Small intestine (tissue), 7 donors: ENCODE measurements around the gene NEDD4L. TPM values are rescaled to one million over a fixed set of nuclear protein-coding genes. Genes with fewer than 3 reads are reported as not detected.

Experiments
- DNase-seq, 2 donors: peaks; one replicate each; pipeline versions ENCODE4 v3.0.0 to v3.0.0-alpha.2; 2013
- FAIRE-seq: peaks from 2 replicates; lab custom pipeline; 2012; peaks lifted over from hg19 to GRCh38; lab: Jason Lieb, UNC
- H3K27ac ChIP-seq, 3 donors: one replicate each; pipeline ENCODE4 v1.5.1; 2013; ENCODE audit warnings: low read length in 2 of 3, mild to moderate bottlenecking in 2 of 3, control low read depth in 1 of 3, inconsistent platforms in 1 of 3, low read depth in 1 of 3, moderate library complexity in 1 of 3
- H3K27me3 ChIP-seq, 3 donors: one replicate each; pipeline ENCODE4 v1.6.1; 2013; ENCODE audit warnings: low read length in 3 of 3, inconsistent platforms in 1 of 3; ENCODE audit not compliant: control insufficient read depth in 3 of 3, insufficient read depth in 3 of 3
- H3K36me3 ChIP-seq, 3 donors: one replicate each; pipeline ENCODE4 v1.6.1; 2013; ENCODE audit warnings: low read length in 3 of 3, inconsistent platforms in 1 of 3, low read depth in 1 of 3, mild to moderate bottlenecking in 1 of 3, moderate library complexity in 1 of 3; ENCODE audit not compliant: control insufficient read depth in 3 of 3, insufficient read depth in 2 of 3
- H3K4me1 ChIP-seq, 3 donors: one replicate each; pipeline ENCODE4 v1.6.1; 2013; ENCODE audit warnings: low read length in 2 of 3, inconsistent platforms in 1 of 3, low read depth in 1 of 3, mild to moderate bottlenecking in 1 of 3, moderate library complexity in 1 of 3; ENCODE audit not compliant: control insufficient read depth in 3 of 3, insufficient read depth in 2 of 3
- H3K4me3 ChIP-seq, 3 donors: one replicate each; pipeline ENCODE4 v1.5.1; 2013; ENCODE audit warnings: low read length in 3 of 3, control low read depth in 1 of 3, inconsistent platforms in 1 of 3, low read depth in 1 of 3, mild to moderate bottlenecking in 1 of 3, moderate library complexity in 1 of 3
- H3K9me3 ChIP-seq, 2 donors: one replicate each; pipeline ENCODE4 v1.6.1; 2013; ENCODE audit warnings: low read depth in 1 of 2, low read length in 1 of 2; ENCODE audit not compliant: control insufficient read depth in 2 of 2, insufficient read depth in 1 of 2
- WGBS, 3 donors: extraction: QIAGEN DNeasy Blood & Tissue Kit; methylation state at CpG; one replicate each; pipeline ENCODE4 v1.1.7; 2013; 5-methylcytosine and 5-hydroxymethylcytosine counted together
- polyA plus RNA-seq, 4 donors: library from polyadenylated mRNA; stranded (reverse) in 3 of 4; unstranded in 1 of 4; fragments of 200-250 nt in 3 of 4; fragments of 120-200 nt in 1 of 4; gene quantifications; one replicate each; pipeline versions ENCODE4 v1.2.1 to v1.2.3, GENCODE V29; 2013
- donor health status: healthy with polysubstance abuse.
- donor health status: control.
- donor health status: control.
- donor health status: Bipolar disorder and iron deficiency.
- donor health status: healthy.

Gene NEDD4L
- polyA plus RNA-seq, 4 donors = 36.5 to 113 (median 96.2) TPM

DNA sequence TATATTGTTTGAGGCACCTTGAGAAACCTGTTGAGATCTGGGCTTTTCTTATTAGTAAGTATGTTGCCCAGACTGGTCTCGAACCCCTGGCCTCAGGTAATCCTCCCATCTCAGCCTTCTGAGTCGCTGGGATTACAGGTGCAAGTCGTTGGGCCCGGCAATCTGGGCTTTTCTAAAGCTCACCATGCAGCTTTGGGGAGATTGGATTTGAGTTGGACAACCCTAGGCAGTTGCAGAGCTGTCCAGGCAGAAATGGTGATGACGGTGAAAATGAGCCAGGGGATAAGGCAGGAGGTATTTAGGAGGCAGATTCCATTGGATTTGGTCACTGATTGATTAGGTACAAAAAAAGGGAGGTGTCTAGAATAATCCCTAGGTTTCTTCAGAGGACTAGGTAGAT lies 16.2 kb downstream of the NEDD4L start:
- no peak for FAIRE-seq
- H3K27ac ChIP-seq = no peak overlapping the region
- peaks cover 0 to 16% (median 0%) of the 10 kb centered on the region in 3 donors for H3K36me3 ChIP-seq
- H3K4me1 ChIP-seq = no peaks in the 10 kb centered on the region
- WGBS, 3 donors = 37 to 90% (median 51%) methylated on average over 5 of the region's 5 CpGs
- no peaks in the 10 kb centered on the region for H3K9me3 ChIP-seq
- no peak for DNase-seq
- H3K27me3 ChIP-seq = no peaks in the 10 kb centered on the region
- no peak overlapping the region for H3K4me3 ChIP-seq

- peak in 1 of 2 donors; percentile 32 for DNase-seq
- 44 to 53% (median 49%) methylated on average over 3 of the region's 3 CpGs for WGBS, 3 donors
- Histone ChIP-seq H3K9me3 (no peaks in the 10 kb centered on the region), H3K27me3 (no peaks in the 10 kb centered on the region), H3K4me3 (no peak overlapping the region), H3K27ac (no peak overlapping the region), H3K36me3 (peaks cover 0 to 16% (median 0%) of the 10 kb centered on the region in 3 donors), H3K4me1 (no peaks in the 10 kb centered on the region)
- no peak for FAIRE-seq
Observed at GRCh38 chr18:58061349-58061748, 17.3 kb downstream of the NEDD4L start.

DNA sequence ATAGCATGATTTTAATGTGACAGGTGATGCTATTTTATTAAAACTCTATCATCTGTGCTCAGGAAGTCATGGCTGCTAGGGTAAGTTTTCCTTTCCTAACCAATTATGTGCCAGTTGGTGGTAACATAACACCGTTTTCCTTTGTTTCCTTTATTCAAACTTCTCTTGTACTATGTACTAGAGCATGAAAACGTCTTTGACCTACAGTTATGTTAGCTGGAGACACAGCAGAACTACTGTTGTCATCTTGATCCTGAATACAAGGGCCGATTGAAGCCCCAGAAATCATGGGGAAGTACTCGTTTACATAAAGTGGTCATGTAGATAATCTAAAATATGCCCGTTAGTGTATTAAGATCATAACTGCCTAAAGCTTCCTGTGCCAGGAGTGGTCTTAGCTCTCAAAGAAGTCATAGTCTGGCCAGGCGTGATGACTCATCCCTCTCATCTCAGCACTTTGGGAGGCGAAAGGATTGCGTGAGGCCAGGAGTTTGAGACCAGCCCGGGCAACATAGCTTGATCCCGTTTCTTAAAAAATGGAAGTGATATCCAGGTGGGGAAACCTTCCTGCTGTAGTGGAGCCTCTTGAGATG lies 20.5 kb downstream of the NEDD4L start:
- 70 to 77% (median 76%) methylated on average over 10 of the region's 10 CpGs for WGBS, 3 donors
- FAIRE-seq (no peak), DNase-seq (no peak)
- H3K27ac ChIP-seq = no peak overlapping the region
- H3K4me1 ChIP-seq = no peaks in the 10 kb centered on the region
- no peak overlapping the region for H3K4me3 ChIP-seq
- no peaks in the 10 kb centered on the region for H3K27me3 ChIP-seq
- H3K9me3 ChIP-seq = no peaks in the 10 kb centered on the region
- peaks cover 0 to 7% (median 0%) of the 10 kb centered on the region in 3 donors for H3K36me3 ChIP-seq

GRCh38 chr18:58065956-58066355 lies 21.9 kb downstream of the NEDD4L start:
- no peaks in the 10 kb centered on the region for H3K4me1 ChIP-seq
- WGBS, 3 donors = 88 to 96% (median 90%) methylated on average over 3 of the region's 3 CpGs
- no peaks in the 10 kb centered on the region for H3K27me3 ChIP-seq
- no peaks in the 10 kb centered on the region for H3K9me3 ChIP-seq
- no peak overlapping the region for H3K27ac ChIP-seq
- H3K4me3 ChIP-seq = no peak overlapping the region
- H3K36me3 ChIP-seq = peaks cover 0 to 4% (median 0%) of the 10 kb centered on the region in 3 donors
- DNase-seq = no peak
- no peak for FAIRE-seq

DNA sequence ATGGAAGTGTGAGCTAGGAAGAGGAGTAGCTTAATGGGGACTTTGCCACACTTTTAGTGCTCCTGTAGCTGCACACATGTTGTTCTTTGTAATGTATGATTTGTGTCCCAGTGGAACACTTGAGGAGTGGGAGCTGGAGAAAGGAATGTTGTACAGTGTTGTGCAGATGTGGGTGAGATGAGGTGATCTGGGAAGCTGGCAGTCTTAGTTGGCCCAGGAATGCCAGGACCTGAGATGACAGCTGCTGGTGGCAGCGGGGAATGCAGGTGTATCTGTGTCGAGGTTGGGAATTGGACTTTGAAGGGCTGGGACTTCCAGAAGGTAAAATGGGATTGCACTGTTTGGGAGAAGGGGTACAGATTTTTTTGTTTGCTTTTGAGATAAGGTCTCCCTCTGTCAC lies 23.6 kb downstream of the NEDD4L start:
- H3K4me1 ChIP-seq = no peaks in the 10 kb centered on the region
- H3K27me3 ChIP-seq = no peaks in the 10 kb centered on the region
- H3K36me3 ChIP-seq = peaks cover 0 to 2% (median 0%) of the 10 kb centered on the region in 3 donors
- H3K9me3 ChIP-seq = no peaks in the 10 kb centered on the region
- 50 to 75% (median 55%) methylated on average over 2 of the region's 2 CpGs for WGBS, 3 donors
- FAIRE-seq (no peak), DNase-seq (peak in 1 of 2 donors; percentile 42)
- no peak overlapping the region for H3K27ac ChIP-seq
- no peak overlapping the region for H3K4me3 ChIP-seq

DNA sequence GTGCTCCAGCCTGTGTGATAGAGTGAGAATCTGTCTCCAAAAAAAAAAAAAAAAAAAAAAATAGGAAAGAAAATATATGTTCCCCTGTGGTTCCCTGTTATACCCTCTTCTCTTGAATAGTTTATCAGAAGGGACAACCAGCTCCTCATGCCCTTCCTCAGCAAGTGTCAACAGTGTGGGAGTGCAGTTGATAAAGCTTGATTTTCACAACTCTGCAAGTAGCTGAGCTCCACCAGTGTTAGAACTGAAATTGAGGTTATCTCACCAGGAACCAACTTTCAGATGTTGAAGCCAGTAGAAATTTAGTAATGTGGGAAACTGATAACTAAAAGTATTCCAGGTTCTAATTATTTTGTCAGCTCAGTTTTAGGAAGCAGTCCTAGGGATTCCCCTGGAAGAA lies 25.1 kb downstream of the NEDD4L start:
- no peak overlapping the region for H3K27ac ChIP-seq
- H3K4me3 ChIP-seq = no peak overlapping the region
- H3K9me3 ChIP-seq = no peaks in the 10 kb centered on the region
- H3K27me3 ChIP-seq = no peaks in the 10 kb centered on the region
- DNase-seq = no peak
- H3K36me3 ChIP-seq = peaks cover 0 to 2% (median 0%) of the 10 kb centered on the region in 3 donors
- no peaks in the 10 kb centered on the region for H3K4me1 ChIP-seq
- no peak for FAIRE-seq

- no peak for FAIRE-seq
- DNase-seq = no peak
- Histone ChIP-seq H3K4me3 (no peak overlapping the region), H3K36me3 (no peaks in the 10 kb centered on the region), H3K27ac (no peak overlapping the region), H3K27me3 (no peaks in the 10 kb centered on the region), H3K9me3 (no peaks in the 10 kb centered on the region), H3K4me1 (no peaks in the 10 kb centered on the region)
- 73 to 80% (median 74%) methylated on average over 3 of the region's 3 CpGs for WGBS, 3 donors
Observed at GRCh38 chr18:58069721-58070292, 25.8 kb downstream of the NEDD4L start.

GRCh38 chr18:58076052-58076451 lies 32.0 kb downstream of the NEDD4L start:
- DNase-seq = no peak

More at GRCh38 chr18:58076052-58076451, 32.0 kb downstream of the NEDD4L start:
- Histone ChIP-seq H3K27me3 (no peaks in the 10 kb centered on the region), H3K4me3 (no peak overlapping the region), H3K36me3 (peaks cover 0 to 3% (median 0%) of the 10 kb centered on the region in 3 donors), H3K4me1 (peaks cover 0 to 3% (median 3%) of the 10 kb centered on the region in 3 donors), H3K9me3 (no peaks in the 10 kb centered on the region), H3K27ac (no peak overlapping the region)
- FAIRE-seq = no peak
- 70 to 89% (median 78%) methylated on average over 2 of the region's 2 CpGs for WGBS, 3 donors
